ENCODE data around the gene GLIS1. TPM values are rescaled to one million over a fixed set of nuclear protein-coding genes. Genes with fewer than 3 reads are reported as not detected.

Gene GLIS1
- total and polyA plus RNA-seq, 2 experiments from 2014 or later: 0.22 to 0.61 TPM

GRCh38 chr1:53526451-53527101, 212.4 kb downstream of the GLIS1 start:
- Histone ChIP-seq H3K36me3 (ENCODE audit: low read depth) (no peaks in the 10 kb centered on the region), H3F3A (ENCODE audit: insufficient read depth) (no peaks in the 10 kb centered on the region), H3K9me3 (ENCODE audit: low read depth) (no peaks in the 10 kb centered on the region), H2AFZ (no peak overlapping the region), H3K27ac (no peak overlapping the region), H3K9me2 (ENCODE audit: insufficient read depth) (no peaks in the 10 kb centered on the region), H3K27me3 (replicated peaks; ENCODE audit: insufficient read depth) (no peaks in the 10 kb centered on the region; the same call in none of the 2 replicates), H3K79me2 (ENCODE audit: insufficient read depth) (no peaks in the 10 kb centered on the region), H3K9ac (peak overlapping the region; percentile 58), H3K4me2 (ENCODE audit: unreplicated experiment) (peak overlapping the region; percentile 12), H3K4me3 (no peak overlapping the region), H3K4me1 (ENCODE audit: insufficient read depth) (no peaks in the 10 kb centered on the region), H4K20me1 (ENCODE audit: insufficient read depth) (no peaks in the 10 kb centered on the region)
- WGBS, 2 experiments (ENCODE audit: low coverage in 1 of 2, low lambda C conversion rate in 2 of 2, missing lambda C conversion rate in 2 of 2): 18 to 25% methylated on average over 25 to 29 of the region's 29 CpGs
- TF ChIP-seq EZH2 (IDR thresholded peaks at IDR 0.05; ENCODE audit: insufficient read depth, poor library complexity, severe bottlenecking) (no peak), EZH2phosphoT487 (IDR thresholded peaks at IDR 0.05; ENCODE audit: insufficient read depth, low read depth) (no peak)
- DNase-seq: peak; percentile 71
- in situ Hi-C loops (cut with MboI): no loop called here

- Histone ChIP-seq H3K4me2 (ENCODE audit: unreplicated experiment) (no peak overlapping the region), H3K9me3 (ENCODE audit: low read depth) (no peaks in the 10 kb centered on the region), H3K9ac (no peak overlapping the region), H3K36me3 (ENCODE audit: low read depth) (no peaks in the 10 kb centered on the region), H3K4me3 (no peak overlapping the region), H3K4me1 (ENCODE audit: insufficient read depth) (no peaks in the 10 kb centered on the region), H2AFZ (no peak overlapping the region), H3K27ac (no peak overlapping the region), H3K27me3 (replicated peaks; ENCODE audit: insufficient read depth) (no peaks in the 10 kb centered on the region; the same call in none of the 2 replicates), H3F3A (ENCODE audit: insufficient read depth) (no peaks in the 10 kb centered on the region), H3K9me2 (ENCODE audit: insufficient read depth) (no peaks in the 10 kb centered on the region), H3K79me2 (ENCODE audit: insufficient read depth) (no peaks in the 10 kb centered on the region), H4K20me1 (ENCODE audit: insufficient read depth) (no peaks in the 10 kb centered on the region)
- 87% methylated on average over 11 of the region's 11 CpGs for WGBS, 2 experiments (ENCODE audit: low coverage in 1 of 2, low lambda C conversion rate in 2 of 2, missing lambda C conversion rate in 2 of 2)
- DNase-seq: no peak
- TF ChIP-seq EZH2phosphoT487 (IDR thresholded peaks at IDR 0.05; ENCODE audit: insufficient read depth, low read depth) (no peak), EZH2 (IDR thresholded peaks at IDR 0.05; ENCODE audit: insufficient read depth, poor library complexity, severe bottlenecking) (no peak)
- in situ Hi-C loops (cut with MboI): no loop called here
These were observed 213.4 kb downstream of the GLIS1 start for GRCh38 chr1:53525595-53525994.

- 88% methylated on average over 34 to 35 of the region's 35 CpGs for WGBS, 2 experiments (ENCODE audit: low coverage in 1 of 2, low lambda C conversion rate in 2 of 2, missing lambda C conversion rate in 2 of 2)
- Histone ChIP-seq H3K4me2 (ENCODE audit: unreplicated experiment) (no peak overlapping the region), H3K27ac (no peak overlapping the region), H3K79me2 (ENCODE audit: insufficient read depth) (no peaks in the 10 kb centered on the region), H3K4me1 (ENCODE audit: insufficient read depth) (no peaks in the 10 kb centered on the region), H3K9me3 (ENCODE audit: low read depth) (no peaks in the 10 kb centered on the region), H3K4me3 (no peak overlapping the region), H3K36me3 (ENCODE audit: low read depth) (no peaks in the 10 kb centered on the region), H4K20me1 (ENCODE audit: insufficient read depth) (no peaks in the 10 kb centered on the region), H3K9ac (no peak overlapping the region), H3K9me2 (ENCODE audit: insufficient read depth) (no peaks in the 10 kb centered on the region), H2AFZ (no peak overlapping the region), H3F3A (ENCODE audit: insufficient read depth) (no peaks in the 10 kb centered on the region), H3K27me3 (replicated peaks; ENCODE audit: insufficient read depth) (no peaks in the 10 kb centered on the region; the same call in none of the 2 replicates)
- in situ Hi-C loops (cut with MboI): no loop called here
- TF ChIP-seq EZH2 (IDR thresholded peaks at IDR 0.05; ENCODE audit: insufficient read depth, poor library complexity, severe bottlenecking): no peak
- no peak for TF ChIP-seq EZH2phosphoT487 (IDR thresholded peaks at IDR 0.05; ENCODE audit: insufficient read depth, low read depth)
- DNase-seq: no peak
These were observed 214.3 kb downstream of the GLIS1 start for GRCh38 chr1:53524428-53525375.

GRCh38 chr1:53521924-53522552, 216.9 kb downstream of the GLIS1 start:
- Histone ChIP-seq H3K4me2 (ENCODE audit: unreplicated experiment) (no peak overlapping the region), H3K27me3 (replicated peaks; ENCODE audit: insufficient read depth) (no peaks in the 10 kb centered on the region; the same call in none of the 2 replicates), H3K9me3 (ENCODE audit: low read depth) (no peaks in the 10 kb centered on the region), H3K4me3 (no peak overlapping the region), H3K4me1 (ENCODE audit: insufficient read depth) (no peaks in the 10 kb centered on the region), H3K9ac (no peak overlapping the region), H4K20me1 (ENCODE audit: insufficient read depth) (no peaks in the 10 kb centered on the region), H3K27ac (no peak overlapping the region), H3F3A (ENCODE audit: insufficient read depth) (no peaks in the 10 kb centered on the region), H3K9me2 (ENCODE audit: insufficient read depth) (no peaks in the 10 kb centered on the region), H3K79me2 (ENCODE audit: insufficient read depth) (no peaks in the 10 kb centered on the region), H3K36me3 (ENCODE audit: low read depth) (no peaks in the 10 kb centered on the region), H2AFZ (no peak overlapping the region)
- no peak for DNase-seq
- in situ Hi-C loops (cut with MboI): no loop called here
- WGBS, 2 experiments (ENCODE audit: low coverage in 1 of 2, low lambda C conversion rate in 2 of 2, missing lambda C conversion rate in 2 of 2): 40 to 43% methylated on average over 11 of the region's 11 CpGs
- no peak for TF ChIP-seq EZH2 (IDR thresholded peaks at IDR 0.05; ENCODE audit: insufficient read depth, poor library complexity, severe bottlenecking)

Measured in GM23248 (cell line).